WI38 (cell line): ENCODE data around the gene MALRD1.
"Not testable (repeated sequence)": the region's sequence is repeated elsewhere in the genome, so short reads cannot be mapped to it uniquely, and the experiment has no call there.

Experiments used
- H3K4me3 ChIP-seq: 2 replicates; pipeline ENCODE4 v1.5.1; 2011; ENCODE audit warnings: low read depth, mild to moderate bottlenecking, control low read depth, low read length
- TF ChIP-seq, protein P1 (sequence below): IDR thresholded peaks from 2 replicates; pipeline ENCODE4 v1.5.1; 2012; ENCODE audit warnings: low read depth, mild to moderate bottlenecking, control low read depth, low read length

MALRD1 gene

DNA sequence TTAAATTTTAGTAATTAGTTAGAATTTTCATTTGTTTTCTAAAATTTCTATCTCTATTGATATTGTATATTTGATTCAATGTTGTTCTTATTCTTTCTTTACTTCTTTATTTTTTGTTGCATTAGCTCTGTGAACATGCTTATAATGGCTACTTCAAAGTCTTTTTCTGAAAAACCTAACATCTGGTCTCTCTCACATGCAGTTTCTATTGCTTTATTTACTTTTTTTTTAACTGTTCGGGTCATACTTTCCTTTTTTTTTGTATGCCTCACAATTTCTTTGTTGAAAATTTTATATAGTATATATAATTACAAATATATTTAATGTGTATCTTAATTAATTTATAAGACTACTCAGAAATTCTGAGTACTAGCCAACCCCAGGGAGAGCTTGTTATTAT is 715.5 kb downstream of the MALRD1 start:
- no peak overlapping the region for H3K4me3 ChIP-seq
- TF ChIP-seq, protein P1, sequence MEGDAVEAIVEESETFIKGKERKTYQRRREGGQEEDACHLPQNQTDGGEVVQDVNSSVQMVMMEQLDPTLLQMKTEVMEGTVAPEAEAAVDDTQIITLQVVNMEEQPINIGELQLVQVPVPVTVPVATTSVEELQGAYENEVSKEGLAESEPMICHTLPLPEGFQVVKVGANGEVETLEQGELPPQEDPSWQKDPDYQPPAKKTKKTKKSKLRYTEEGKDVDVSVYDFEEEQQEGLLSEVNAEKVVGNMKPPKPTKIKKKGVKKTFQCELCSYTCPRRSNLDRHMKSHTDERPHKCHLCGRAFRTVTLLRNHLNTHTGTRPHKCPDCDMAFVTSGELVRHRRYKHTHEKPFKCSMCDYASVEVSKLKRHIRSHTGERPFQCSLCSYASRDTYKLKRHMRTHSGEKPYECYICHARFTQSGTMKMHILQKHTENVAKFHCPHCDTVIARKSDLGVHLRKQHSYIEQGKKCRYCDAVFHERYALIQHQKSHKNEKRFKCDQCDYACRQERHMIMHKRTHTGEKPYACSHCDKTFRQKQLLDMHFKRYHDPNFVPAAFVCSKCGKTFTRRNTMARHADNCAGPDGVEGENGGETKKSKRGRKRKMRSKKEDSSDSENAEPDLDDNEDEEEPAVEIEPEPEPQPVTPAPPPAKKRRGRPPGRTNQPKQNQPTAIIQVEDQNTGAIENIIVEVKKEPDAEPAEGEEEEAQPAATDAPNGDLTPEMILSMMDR = no peak

DNA sequence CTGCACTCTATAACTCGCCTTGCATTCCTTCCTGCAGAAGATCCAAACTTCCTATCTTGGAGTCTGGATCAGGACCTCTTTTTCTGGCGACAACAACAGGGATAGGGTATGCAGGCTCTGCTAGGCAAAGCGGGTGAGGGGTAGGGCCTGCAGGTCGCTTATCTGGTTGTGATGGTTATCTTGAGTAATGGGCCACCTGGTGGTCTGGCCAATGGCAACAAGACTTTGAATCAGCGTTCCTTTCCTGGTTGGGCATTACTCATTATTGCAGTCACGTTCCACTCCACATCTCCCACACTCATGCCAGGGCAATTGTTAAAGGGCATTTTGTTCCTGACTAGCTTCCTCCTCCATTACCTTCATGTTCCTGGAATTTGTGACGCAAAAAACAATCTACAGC is 719.3 kb downstream of the MALRD1 start:
- TF ChIP-seq, protein P1 = no peak
- H3K4me3 ChIP-seq = no peak overlapping the region

DNA sequence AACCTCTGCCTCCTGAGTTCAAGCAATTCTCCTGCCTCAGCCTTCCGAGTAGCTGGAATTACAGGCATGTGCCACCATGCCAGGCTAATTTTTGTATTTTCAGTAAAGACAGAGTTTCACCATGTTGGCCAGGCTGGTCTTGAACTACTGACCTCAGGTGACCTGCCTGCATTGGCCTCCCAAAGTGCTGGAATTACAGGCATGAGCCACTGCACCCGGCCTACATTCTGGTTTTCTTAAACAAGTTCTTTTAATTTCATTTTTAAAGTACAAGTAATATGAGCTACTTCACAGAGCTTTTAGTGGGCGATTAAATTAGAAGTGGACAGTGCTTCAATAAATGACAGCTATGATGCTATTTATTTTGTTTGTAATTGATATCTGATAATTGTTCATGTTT is 721.2 kb downstream of the MALRD1 start:
- H3K4me3 ChIP-seq = not testable (repeated sequence)

DNA sequence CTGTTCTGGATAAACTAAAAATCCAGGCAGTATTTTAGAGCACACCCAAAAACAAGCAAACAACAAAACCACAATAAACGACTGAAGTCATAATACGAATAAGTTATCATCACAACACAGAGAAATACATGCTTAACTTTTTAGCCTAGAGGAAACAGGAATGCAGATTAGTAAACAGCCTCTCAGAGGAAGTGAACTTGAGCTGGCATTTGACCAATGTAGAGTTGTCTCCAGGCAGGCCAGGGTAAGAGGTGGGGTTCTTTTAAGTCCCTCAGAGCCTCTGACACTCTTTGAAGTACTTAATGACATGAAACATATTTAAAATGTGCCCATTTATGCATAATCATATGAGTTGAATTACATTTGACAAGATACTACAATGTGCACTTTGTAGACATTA is 724.4 kb downstream of the MALRD1 start:
- H3K4me3 ChIP-seq = no peak overlapping the region
- TF ChIP-seq, protein P1 = no peak

DNA sequence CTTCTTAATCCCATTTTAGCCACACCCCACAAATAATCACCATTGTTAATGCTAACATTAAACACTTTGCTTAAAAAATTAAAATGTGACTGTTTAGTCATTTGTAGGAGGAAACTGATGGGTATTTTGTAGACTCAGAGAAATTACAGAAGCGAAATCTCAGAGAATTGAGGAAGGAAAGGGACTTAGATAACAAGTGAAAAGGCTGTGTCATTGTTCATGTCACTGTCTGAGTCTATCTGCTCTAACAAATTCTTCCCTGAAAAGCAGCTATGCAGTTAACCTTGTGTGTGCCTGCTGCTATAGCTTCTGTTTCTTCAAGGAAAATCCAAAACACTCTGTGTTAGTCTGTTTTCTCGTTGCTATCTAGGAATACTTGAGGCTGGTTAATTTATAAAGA is 726.7 kb downstream of the MALRD1 start:
- H3K4me3 ChIP-seq = no peak overlapping the region
- TF ChIP-seq, protein P1 = no peak

DNA sequence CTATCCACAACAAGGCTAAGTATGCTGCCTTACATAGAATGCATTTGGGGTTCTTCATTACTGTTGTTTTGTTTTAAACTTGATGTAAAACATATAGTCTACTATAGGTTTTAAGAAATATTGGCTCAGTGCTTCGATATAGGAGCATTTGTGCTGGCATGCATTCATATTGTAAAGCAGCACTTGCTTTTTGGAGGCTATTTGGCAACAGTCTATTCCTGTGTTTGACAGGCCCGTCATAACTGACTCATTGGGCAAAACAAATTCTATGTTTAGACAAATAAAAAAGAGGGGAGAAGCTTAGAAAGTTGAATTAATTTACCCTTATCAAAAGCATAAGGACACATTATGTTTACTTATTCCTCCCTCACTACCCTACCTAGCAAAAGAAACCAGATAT is 729.2 kb downstream of the MALRD1 start:
- H3K4me3 ChIP-seq = no peak overlapping the region
- TF ChIP-seq, protein P1 = no peak

DNA sequence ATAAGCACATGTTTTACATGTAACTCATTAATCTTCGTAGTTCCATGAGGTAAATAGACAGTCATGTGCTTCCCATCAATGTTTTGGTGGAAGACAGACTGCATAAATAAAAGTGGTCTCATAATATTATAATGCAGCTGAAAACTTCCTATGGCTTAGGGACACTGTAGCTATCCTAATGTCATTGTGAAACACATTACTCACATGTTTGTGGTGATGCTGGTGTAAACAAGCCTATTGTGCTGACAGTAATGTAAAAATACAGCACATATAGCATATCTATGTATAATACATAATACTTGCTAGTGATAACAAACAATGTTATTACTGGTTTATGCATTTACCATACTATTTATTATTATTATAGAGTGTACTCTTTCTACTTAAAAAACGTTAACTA is 730.4 kb downstream of the MALRD1 start:
- no peak overlapping the region for H3K4me3 ChIP-seq
- TF ChIP-seq, protein P1 = no peak

DNA sequence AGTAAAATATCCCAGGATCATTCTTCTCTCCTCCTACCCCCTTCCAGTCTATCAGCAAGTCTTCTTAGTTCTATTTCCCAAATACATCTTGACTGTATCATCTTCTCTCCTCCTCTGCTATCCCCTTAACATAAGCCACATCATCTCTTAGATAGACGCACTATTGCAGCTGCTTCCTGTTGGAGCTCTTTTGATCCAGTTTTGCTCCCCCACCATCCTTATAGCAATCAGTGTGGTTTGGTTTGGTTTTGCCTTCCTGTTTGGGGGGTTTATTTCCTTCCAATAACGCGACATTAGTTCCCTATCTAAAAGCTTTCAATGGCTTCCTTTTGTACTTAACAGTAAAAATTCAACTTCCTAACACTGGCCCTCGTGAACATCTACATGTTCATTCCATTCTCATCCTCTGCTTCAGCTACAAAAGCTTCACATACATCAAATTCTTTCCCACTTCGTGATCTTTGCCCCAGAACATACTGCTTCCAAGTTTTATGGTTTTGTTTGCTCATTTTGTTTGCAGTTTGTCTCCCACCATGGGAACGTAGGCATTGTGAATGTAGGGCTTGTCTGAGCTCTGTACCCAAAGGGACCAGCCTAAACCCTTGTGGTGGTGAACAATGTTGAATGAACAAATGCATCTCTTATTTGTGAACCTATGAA is 734.0 kb downstream of the MALRD1 start:
- TF ChIP-seq, protein P1 = no peak
- H3K4me3 ChIP-seq = no peak overlapping the region
